ENCODE results near the gene ADAMTS4.
"Not testable (repeated sequence)": the region's sequence is repeated elsewhere in the genome, so short reads cannot be mapped to it uniquely, and the experiment has no call there.

ADAMTS4 gene

DNA sequence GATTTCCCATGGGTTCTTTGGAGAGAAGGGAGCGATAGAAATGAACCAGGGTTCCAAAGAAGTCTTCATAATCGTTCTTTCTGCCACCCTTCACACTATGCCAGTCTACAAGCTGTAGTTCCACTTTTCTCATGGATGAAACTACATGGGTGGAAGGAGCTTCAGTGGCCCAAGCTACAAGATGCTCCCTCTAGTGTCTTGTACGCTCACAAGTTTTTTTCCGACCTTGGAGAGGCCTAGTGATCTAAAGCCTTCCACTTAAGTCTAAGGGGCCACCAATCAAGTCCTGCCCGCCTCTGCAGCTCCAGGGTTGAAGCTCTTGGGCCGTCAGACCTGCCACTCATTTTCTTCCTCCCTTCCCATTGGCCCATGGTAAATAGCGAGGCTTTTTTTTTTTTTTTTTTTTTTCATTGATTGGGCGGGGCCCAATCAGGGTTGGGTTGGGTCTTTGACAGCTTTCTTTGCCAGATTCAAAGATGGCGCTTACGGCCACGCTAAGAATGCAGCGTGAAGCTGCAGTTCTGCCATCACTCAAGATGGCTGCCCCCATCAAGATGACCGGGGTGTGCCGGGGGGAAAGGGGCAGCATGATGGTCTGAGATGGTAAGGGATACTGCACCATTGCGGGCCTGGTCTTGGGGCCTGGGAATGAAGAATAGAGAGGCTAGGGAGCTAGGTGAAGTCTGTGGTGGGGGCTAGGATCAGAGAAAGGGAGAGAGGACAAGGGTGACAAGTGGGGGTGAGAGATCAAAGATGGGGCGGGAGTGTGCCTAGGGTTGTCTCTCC lies 26.9 kb upstream of the ADAMTS4 start, which contains the start of gene TOMM40L:
Gene TOMM40L, plus strand, starts transcription at position 527 of the 786 bp plus-strand sequence. CDS start 430 bp downstream, outside the sequence.
- H3K4me3 ChIP-seq (ENCODE audit: low read length) = peak within 1 kb of the TSS; percentile 98
- peak; percentile 99 for DNase-seq (ENCODE audit: low read depth)
- TF ChIP-seq, protein P1, sequence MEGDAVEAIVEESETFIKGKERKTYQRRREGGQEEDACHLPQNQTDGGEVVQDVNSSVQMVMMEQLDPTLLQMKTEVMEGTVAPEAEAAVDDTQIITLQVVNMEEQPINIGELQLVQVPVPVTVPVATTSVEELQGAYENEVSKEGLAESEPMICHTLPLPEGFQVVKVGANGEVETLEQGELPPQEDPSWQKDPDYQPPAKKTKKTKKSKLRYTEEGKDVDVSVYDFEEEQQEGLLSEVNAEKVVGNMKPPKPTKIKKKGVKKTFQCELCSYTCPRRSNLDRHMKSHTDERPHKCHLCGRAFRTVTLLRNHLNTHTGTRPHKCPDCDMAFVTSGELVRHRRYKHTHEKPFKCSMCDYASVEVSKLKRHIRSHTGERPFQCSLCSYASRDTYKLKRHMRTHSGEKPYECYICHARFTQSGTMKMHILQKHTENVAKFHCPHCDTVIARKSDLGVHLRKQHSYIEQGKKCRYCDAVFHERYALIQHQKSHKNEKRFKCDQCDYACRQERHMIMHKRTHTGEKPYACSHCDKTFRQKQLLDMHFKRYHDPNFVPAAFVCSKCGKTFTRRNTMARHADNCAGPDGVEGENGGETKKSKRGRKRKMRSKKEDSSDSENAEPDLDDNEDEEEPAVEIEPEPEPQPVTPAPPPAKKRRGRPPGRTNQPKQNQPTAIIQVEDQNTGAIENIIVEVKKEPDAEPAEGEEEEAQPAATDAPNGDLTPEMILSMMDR (IDR thresholded peaks at IDR 0.05; ENCODE audit: insufficient read depth, low read depth, low read length, missing control alignments) = peak; percentile 69

DNA sequence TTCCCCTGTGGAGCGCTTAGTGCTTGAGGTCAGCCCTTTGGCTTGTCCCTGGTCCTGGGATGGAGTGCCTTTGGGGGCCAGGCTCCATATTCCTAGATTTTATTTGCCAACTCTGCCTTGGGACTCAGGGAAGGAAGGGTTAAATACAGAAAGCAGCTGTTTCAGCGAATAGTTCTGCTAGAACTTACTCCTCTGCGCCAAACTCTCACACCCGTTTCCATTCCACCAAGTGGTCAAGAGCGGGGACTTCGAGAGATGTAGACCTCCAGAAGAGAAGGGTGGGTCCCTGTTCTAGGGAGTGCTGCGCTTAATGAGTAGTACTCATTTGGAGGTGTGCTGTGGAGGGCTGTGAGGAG lies 26.3 kb upstream of the ADAMTS4 start:
- no peak for DNase-seq (ENCODE audit: low read depth)
- H3K4me3 ChIP-seq (ENCODE audit: low read length) = no peak overlapping the region
- TF ChIP-seq, protein P1 (IDR thresholded peaks at IDR 0.05; ENCODE audit: insufficient read depth, low read depth, low read length, missing control alignments) = no peak

DNA sequence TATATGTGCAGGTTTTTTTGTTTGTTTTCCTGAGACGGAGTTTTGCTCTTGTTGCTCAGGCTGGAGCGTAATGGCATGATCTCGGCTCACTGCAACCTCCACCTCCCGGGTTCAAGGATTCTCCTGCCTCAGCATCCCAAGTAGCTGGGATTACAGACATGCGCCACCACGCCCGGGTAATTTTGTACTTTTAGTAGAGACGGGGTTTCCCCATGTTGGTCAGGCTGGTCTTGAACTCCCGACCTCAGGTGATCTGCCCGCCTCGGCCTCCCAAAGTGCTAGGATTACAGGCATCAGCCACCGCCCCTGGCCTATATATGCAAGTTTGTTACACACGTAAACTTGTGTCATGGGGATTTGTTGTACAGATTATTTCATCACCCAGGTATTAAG lies 25.8 kb upstream of the ADAMTS4 start:
- not testable (repeated sequence) for DNase-seq (ENCODE audit: low read depth)

DNA sequence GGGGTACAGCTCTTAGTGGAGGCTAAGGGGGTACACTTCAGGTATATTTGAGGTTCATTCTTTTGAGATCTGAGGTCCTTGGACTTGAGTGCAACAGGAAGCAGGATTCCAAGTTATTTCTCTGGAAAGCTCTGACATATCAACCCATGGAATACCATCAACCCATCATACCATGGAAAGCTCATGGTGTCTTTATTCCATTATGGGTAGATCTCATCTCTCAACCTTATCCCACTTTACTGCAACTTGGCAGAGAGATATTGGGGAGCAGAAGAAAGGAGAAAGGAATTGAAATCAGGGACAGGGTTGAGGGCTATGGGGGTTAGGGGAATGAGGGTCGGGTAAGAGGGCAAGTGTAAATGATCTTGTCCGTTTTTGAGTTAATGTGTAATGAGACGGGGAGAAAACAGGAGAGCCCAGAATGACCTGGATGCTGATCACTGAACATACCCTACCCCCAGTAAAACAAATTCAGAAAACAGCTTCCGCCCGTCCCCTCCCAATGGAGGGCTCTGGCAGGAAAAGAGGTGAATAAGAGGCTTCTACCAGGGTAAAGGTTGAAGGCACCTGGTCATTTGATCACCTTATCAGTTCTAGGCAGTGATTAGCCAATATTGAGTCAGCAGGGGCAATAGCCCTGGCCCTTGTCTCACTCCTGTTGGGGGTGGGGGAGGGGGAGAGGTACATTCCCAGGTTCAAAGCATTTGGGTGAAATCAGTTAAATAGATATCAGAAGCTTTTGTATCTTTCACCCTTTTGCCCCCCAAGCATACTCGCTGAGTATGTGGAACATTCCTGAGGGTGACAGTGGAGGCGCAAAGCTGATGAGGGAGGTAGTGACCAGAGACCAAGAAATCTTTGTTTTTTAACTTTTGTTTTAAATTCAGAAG lies 25.2 kb upstream of the ADAMTS4 start:
- DNase-seq (ENCODE audit: low read depth) = no peak
- H3K4me3 ChIP-seq (ENCODE audit: low read length) = no peak overlapping the region
- TF ChIP-seq, protein P1 (IDR thresholded peaks at IDR 0.05; ENCODE audit: insufficient read depth, low read depth, low read length, missing control alignments) = no peak

More for the DNA sequence above, 25.8 kb upstream of the ADAMTS4 start:
- H3K4me3 ChIP-seq (ENCODE audit: low read length) = not testable (repeated sequence)

DNA sequence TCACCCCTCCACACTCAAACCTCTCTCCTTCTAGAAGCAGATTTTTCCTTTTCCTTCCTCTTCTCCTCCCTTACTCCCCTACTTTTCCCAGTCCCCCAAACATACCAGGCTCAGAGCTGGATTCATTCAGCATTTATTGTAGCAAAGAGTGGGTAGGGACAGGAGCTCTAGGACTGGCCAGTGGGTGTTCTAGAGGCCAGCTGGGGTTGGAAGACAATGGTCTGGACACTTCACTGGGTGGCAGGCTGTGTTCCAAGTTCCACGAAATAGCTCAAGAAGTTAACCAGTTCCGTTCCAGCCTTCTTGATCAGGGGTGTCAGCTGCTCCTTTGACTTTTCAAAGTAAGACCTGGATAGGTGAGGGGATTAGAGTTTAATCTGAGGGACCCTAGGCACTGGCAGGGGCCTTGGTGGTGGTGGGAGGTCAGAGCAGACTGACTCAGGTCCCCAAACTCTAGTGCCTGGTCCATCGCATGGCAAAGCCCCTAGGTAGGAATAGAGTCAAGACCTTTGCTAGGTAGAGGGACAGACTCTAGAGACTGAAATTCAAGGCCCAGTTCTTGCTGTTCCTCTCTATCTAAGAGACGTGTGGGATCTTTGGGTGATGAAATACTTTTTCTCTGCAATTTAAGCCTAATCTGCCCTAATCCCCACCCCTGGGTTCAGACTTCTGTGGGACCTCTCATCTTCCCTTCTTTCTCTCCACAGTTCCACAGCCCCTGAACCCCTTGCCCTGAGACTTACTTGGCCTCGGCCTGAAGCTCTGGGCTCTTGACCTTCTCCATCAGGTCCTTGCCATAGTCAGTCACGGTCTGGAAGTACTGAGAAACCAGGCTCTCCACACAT lies 23.5 kb upstream of the ADAMTS4 start:
- no peak overlapping the region for H3K4me3 ChIP-seq (ENCODE audit: low read length)
- TF ChIP-seq, protein P1 (IDR thresholded peaks at IDR 0.05; ENCODE audit: insufficient read depth, low read depth, low read length, missing control alignments) = no peak
- no peak for DNase-seq (ENCODE audit: low read depth)

DNA sequence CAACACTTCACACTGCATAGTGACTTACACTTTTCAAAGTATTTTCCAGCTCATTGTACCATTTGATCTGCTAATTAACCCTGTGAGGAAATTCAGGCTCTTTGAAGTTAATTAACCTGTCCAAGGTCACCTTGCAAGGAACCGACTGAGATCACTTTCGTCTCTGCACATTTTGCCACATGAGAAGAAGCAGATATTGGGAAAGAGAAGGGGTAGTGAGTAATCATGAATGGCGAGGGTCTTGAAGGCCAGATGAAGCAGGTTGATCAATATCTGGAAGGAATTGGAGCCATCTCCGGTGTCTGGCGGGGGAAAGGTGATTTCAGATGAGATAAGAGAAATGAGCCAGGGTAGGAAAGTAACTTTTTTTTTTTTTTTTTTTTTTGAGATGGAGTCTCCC lies 21.1 kb upstream of the ADAMTS4 start:
- DNase-seq (ENCODE audit: low read depth) = no peak
- no peak overlapping the region for H3K4me3 ChIP-seq (ENCODE audit: low read length)
- TF ChIP-seq, protein P1 (IDR thresholded peaks at IDR 0.05; ENCODE audit: insufficient read depth, low read depth, low read length, missing control alignments) = no peak
